Activated CD4-positive, alpha-beta memory T cell treated with anti-CD3 and anti-CD28 coated beads for 36 hours (primary cell): ENCODE results near the gene CEMP1. TPM values are rescaled to one million over a fixed set of nuclear protein-coding genes. Genes with fewer than 3 reads are reported as not detected.

Experiments used
- CTCF ChIA-PET: fragments of 350-600 bp; sonication (Branson Sonifier 250); formaldehyde crosslinking; loops from one replicate; lab custom pipeline; 2021; ENCODE audit warnings: antibody characterized with exemption, inconsistent platforms; lab: Charles Lee
- POLR2A ChIA-PET: fragments of 350-600 bp; sonication (Branson Sonifier 250); formaldehyde crosslinking; loops from one replicate; lab custom pipeline; 2021; ENCODE audit warnings: antibody characterized with exemption; lab: Charles Lee
- DNase-seq: peaks from one replicate; pipeline ENCODE4 v3.0.0-alpha.2; 2020
- H3K27ac Mint-ChIP-seq: one replicate; pipeline ENCODE4 v1.8.0; 2021; ENCODE audit warnings: mixed read lengths
- H3K27me3 Mint-ChIP-seq: one replicate; pipeline ENCODE4 v1.8.0; 2021; ENCODE audit warnings: mixed read lengths
- H3K36me3 Mint-ChIP-seq: one replicate; pipeline ENCODE4 v1.8.0; 2021; ENCODE audit warnings: mixed read lengths
- H3K4me1 Mint-ChIP-seq: one replicate; pipeline ENCODE4 v1.8.0; 2021; ENCODE audit warnings: low read depth, mixed read lengths
- H3K4me3 Mint-ChIP-seq: one replicate; pipeline ENCODE4 v1.8.0; 2021; ENCODE audit warnings: mild to moderate bottlenecking, mixed read lengths
- H3K9me3 Mint-ChIP-seq: one replicate; pipeline ENCODE4 v1.8.0; 2021; ENCODE audit warnings: mixed read lengths
- intact Hi-C: fragments of 100-400 bp; cut with micrococcal nuclease; formaldehyde crosslinking; loops from one replicate; pipeline ENCODE4 v1.15.1; 2023
- total RNA-seq, 2 experiments: library from RNA; stranded (reverse); gene quantifications; one replicate each; pipeline ENCODE4 v1.2.3, GENCODE V29; 2021

The CEMP1 gene
- total RNA-seq, 2 experiments from 2014 or later: not detected

- ChIA-PET CTCF (no interaction called here), POLR2A (no interaction called here)
These were observed 4.0 kb downstream of the CEMP1 start for GRCh38 chr16:2527071-2527783.

GRCh38 chr16:2526135-2526534 is 5.1 kb downstream of the CEMP1 start:
- no peak overlapping the region for H3K27ac Mint-ChIP-seq
- intact Hi-C loops: no loop called here
- ChIA-PET POLR2A (no interaction called here), CTCF (no interaction called here)
- no peaks in the 10 kb centered on the region for H3K27me3 Mint-ChIP-seq
- DNase-seq: no peak
- H3K36me3 Mint-ChIP-seq: peaks cover 10% of the 10 kb centered on the region
- H3K9me3 Mint-ChIP-seq: no peaks in the 10 kb centered on the region
- H3K4me3 Mint-ChIP-seq: no peak overlapping the region
- H3K4me1 Mint-ChIP-seq: peaks cover 8% of the 10 kb centered on the region

More at GRCh38 chr16:2527071-2527783, 4.0 kb downstream of the CEMP1 start:
- H3K27me3 Mint-ChIP-seq: no peaks in the 10 kb centered on the region
- no peak overlapping the region for H3K4me3 Mint-ChIP-seq
- DNase-seq: no peak
- intact Hi-C loops: no loop called here
- H3K4me1 Mint-ChIP-seq: peaks cover 10% of the 10 kb centered on the region
- H3K36me3 Mint-ChIP-seq: peaks cover 10% of the 10 kb centered on the region
- no peaks in the 10 kb centered on the region for H3K9me3 Mint-ChIP-seq
- no peak overlapping the region for H3K27ac Mint-ChIP-seq

DNA sequence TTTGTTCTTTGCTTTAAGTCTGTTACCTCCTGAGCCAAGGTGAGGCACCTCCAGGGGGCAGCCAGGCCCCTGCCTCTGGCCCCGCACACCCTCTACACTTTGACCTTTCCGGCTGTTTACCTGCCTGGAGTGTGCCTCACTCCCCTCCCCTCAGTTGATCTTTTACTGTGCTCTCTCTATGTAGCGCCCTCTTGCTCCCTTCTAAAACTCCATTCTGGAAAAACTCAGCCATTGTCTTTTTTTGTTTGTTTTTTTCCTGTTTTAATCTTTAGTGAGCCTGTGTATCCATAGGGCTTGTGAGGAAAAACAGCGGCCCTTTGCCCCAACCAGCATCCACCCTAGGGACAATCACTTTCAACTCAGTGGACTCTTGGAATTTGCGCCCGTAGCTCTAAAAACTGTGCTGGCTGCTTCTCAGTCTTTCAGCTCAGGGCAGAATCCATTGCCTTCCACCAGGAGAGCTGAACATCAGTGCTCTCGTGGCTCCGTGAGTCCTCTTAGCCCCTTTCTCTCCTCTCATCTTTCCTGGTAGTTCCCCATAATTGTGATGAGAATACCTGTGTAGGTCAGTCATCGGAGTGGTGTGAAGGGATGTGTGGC is 6.8 kb downstream of the CEMP1 start:
- peaks cover 17% of the 10 kb centered on the region for H3K4me1 Mint-ChIP-seq
- intact Hi-C loops: no loop called here
- no peaks in the 10 kb centered on the region for H3K9me3 Mint-ChIP-seq
- H3K27ac Mint-ChIP-seq: no peak overlapping the region
- DNase-seq: no peak
- H3K4me3 Mint-ChIP-seq: no peak overlapping the region
- CTCF ChIA-PET: interaction anchor here (1.2 kb wide), 1 partner anchor 23 kb away, joined by 4 read pairs; no protein-coding TSS in a partner anchor
- peaks cover 13% of the 10 kb centered on the region for H3K36me3 Mint-ChIP-seq
- POLR2A ChIA-PET: no interaction called here
- no peaks in the 10 kb centered on the region for H3K27me3 Mint-ChIP-seq

GRCh38 chr16:2523801-2524231 is 7.4 kb downstream of the CEMP1 start:
- H3K27me3 Mint-ChIP-seq: no peaks in the 10 kb centered on the region
- H3K36me3 Mint-ChIP-seq: peaks cover 16% of the 10 kb centered on the region
- no peaks in the 10 kb centered on the region for H3K9me3 Mint-ChIP-seq
- H3K4me3 Mint-ChIP-seq: no peak overlapping the region
- intact Hi-C loops: no loop called here
- ChIA-PET CTCF (interaction anchor here (1.2 kb wide), 1 partner anchor 23 kb away, joined by 4 read pairs; no protein-coding TSS in a partner anchor), POLR2A (no interaction called here)
- H3K4me1 Mint-ChIP-seq: peaks cover 21% of the 10 kb centered on the region
- no peak for DNase-seq
- H3K27ac Mint-ChIP-seq: no peak overlapping the region

DNA sequence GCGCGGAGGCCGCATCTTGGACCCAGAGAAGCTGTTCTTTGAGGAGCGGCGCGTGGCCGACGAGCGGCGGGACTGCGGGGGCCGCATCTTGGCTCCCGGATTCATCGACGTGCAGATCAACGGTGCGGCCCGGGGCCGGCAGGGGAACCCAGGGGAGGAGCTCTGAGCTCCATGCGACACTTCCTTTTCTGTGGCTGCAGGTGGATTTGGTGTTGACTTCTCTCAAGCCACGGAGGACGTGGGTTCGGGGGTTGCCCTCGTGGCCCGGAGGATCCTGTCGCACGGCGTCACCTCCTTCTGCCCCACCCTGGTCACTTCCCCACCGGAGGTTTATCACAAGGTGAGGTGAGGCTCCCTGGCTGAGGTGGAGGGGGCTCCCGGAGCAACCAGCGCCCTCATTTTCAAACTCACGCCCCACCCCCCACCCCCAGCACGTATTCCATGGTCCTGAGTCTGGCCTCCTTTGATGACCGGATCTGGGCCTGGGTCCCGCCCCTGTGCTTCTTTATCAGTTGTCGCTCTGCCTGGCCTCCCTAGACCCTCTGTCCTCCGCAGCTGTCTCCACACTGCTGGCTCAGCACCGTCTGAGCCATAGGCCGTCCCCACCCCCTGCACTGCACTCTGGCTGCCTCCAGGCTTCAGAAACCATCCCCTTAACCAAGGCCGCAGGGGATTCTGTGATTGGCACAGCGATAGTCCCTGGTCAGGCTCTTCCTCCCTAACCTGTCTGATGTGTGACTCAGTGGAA is 10.2 kb downstream of the CEMP1 start:
- H3K36me3 Mint-ChIP-seq: peaks cover 15% of the 10 kb centered on the region
- no peaks in the 10 kb centered on the region for H3K27me3 Mint-ChIP-seq
- H3K27ac Mint-ChIP-seq: peak overlapping the region; percentile 86
- no peaks in the 10 kb centered on the region for H3K9me3 Mint-ChIP-seq
- intact Hi-C loops: no loop called here
- peak; percentile 67 for DNase-seq
- H3K4me1 Mint-ChIP-seq: peaks cover 40% of the 10 kb centered on the region
- ChIA-PET POLR2A (interaction anchor here (0.5 to 3.6 kb wide), 5 partner anchors 11 to 253 kb away, joined by 3 to 43 read pairs (median 3); partner anchors contain the start of genes CEMP1 and RNPS1), CTCF (interaction anchor here (0.9 to 1.0 kb wide), 2 partner anchors 12 to 91 kb away, joined by 3 to 4 read pairs; partner anchors contain the start of gene CCNF)
- peak overlapping the region; percentile 83 for H3K4me3 Mint-ChIP-seq

GRCh38 chr16:2520097-2520783 is 11.0 kb downstream of the CEMP1 start, which contains the start of gene AMDHD2:
AMDHD2 (plus strand) TSS chr16:2520371; CDS start chr16:2520459, 88 bp downstream.
- Mint-ChIP-seq H3K36me3 (peaks cover 16% of the 10 kb centered on the region), H3K4me3 (peak within 1 kb of the TSS; percentile 83), H3K4me1 (peaks cover 47% of the 10 kb centered on the region), H3K27me3 (no peaks in the 10 kb centered on the region), H3K9me3 (no peaks in the 10 kb centered on the region), H3K27ac (peak within 1 kb of the TSS; percentile 86)
- ChIA-PET CTCF (interaction anchor here (0.9 to 1.1 kb wide), 3 partner anchors 11 to 91 kb away, joined by 3 to 4 read pairs (median 4); partner anchors contain the start of genes CCNF and CEMP1), POLR2A (interaction anchor here (0.5 to 3.6 kb wide), 6 partner anchors 12 to 555 kb away, joined by 3 to 43 read pairs (median 3); partner anchors contain the start of genes CEMP1 and RNPS1)
- intact Hi-C loops: no loop called here
- DNase-seq: peak; percentile 94

DNA sequence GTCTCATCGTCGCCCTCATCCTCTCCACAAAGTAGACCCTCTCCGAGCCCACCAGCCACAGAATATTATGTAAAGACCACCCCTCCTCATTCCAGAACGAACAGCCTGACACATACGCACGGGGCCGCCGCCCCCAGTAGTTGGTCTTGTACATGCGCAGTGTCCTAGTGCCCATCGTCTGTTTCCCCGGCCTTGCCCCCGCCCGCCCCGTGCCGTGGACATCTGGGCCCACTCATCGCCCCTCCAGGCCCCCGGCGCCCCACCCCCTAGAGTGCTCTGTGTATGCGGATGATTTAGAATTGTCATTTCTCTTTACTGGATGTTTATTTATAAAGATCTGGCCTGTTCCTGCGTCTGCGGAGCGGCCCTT is 11.5 kb downstream of the CEMP1 start:
- no peak for DNase-seq
- intact Hi-C loops: loop anchor here (5.0 kb wide), 1 partner anchor 153 kb away; no protein-coding TSS in a partner anchor
- Mint-ChIP-seq H3K9me3 (no peaks in the 10 kb centered on the region), H3K4me3 (peak overlapping the region; percentile 65), H3K4me1 (peaks cover 53% of the 10 kb centered on the region), H3K36me3 (peaks cover 14% of the 10 kb centered on the region), H3K27ac (peak overlapping the region; percentile 83), H3K27me3 (no peaks in the 10 kb centered on the region)
- ChIA-PET POLR2A (interaction anchor here (0.9 to 3.6 kb wide), 3 partner anchors 13 to 555 kb away, joined by 3 to 43 read pairs (median 3); partner anchors contain the start of genes CEMP1 and RNPS1), CTCF (interaction anchor here (0.9 to 1.1 kb wide), 2 partner anchors 12 to 90 kb away, joined by 3 to 4 read pairs; partner anchors contain the start of genes CCNF and CEMP1)

- ChIA-PET CTCF (interaction anchor here (1.1 kb wide), 1 partner anchor 12 kb away, joined by 4 read pairs; the partner anchor contains the start of gene CEMP1), POLR2A (interaction anchor here (3.6 kb wide), 1 partner anchor 13 kb away, joined by 43 read pairs; the partner anchor contains the start of gene CEMP1)
- Mint-ChIP-seq H3K4me1 (peaks cover 51% of the 10 kb centered on the region), H3K27ac (peak overlapping the region; percentile 83), H3K9me3 (no peaks in the 10 kb centered on the region), H3K36me3 (peaks cover 9% of the 10 kb centered on the region), H3K4me3 (peak overlapping the region; percentile 65), H3K27me3 (no peaks in the 10 kb centered on the region)
- intact Hi-C loops: loop anchor here (5.0 kb wide), 1 partner anchor 153 kb away; no protein-coding TSS in a partner anchor
- DNase-seq: no peak
These were observed 12.1 kb downstream of the CEMP1 start for GRCh38 chr16:2518823-2519710.

DNA sequence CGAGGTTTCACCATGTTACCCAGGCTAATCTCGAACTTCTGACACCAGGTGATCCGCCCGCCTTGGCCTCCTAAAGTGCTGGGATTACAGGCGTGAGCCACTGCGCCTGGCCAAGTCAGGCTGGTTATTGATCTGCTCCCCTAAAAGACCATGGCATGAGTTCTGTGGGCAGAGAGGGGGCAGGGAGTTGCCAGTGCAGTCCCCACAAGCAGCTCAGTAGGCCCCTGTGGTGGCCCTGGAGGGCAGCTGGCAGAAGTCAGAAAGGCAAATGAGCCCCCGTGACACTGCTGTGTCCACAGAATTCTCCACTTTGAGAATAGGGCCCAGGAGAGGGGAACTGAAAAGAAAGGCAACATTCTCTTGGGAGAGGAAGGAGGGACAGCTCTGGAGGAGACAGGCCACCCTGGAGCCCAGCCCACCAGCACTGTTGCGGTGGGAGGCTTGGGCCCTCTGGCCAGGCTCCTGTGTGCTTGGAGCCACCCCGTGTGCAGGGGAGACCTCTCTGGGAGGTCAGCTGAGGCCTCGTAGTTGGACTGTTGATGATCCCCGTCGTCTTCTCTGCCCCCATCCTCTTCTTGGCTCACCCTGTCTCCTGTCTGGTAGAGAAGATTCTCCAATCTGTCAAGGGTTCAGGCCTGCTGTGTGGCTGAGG is 13.1 kb downstream of the CEMP1 start:
- Mint-ChIP-seq H3K9me3 (no peaks in the 10 kb centered on the region), H3K4me3 (no peak overlapping the region), H3K27me3 (no peaks in the 10 kb centered on the region), H3K27ac (peak overlapping the region; percentile 45), H3K4me1 (peaks cover 55% of the 10 kb centered on the region), H3K36me3 (peaks cover 10% of the 10 kb centered on the region)
- DNase-seq: no peak
- ChIA-PET CTCF (no interaction called here), POLR2A (interaction anchor here (3.6 kb wide), 1 partner anchor 14 kb away, joined by 43 read pairs; the partner anchor contains the start of gene CEMP1)
- intact Hi-C loops: loop anchor here (5.0 kb wide), 1 partner anchor 154 kb away; no protein-coding TSS in a partner anchor
